HEK293 (cell line): ENCODE measurements around the gene FEZ2.

Experiments
- CTCF ChIA-PET: fragments of 350-600 bp; formaldehyde crosslinking; extraction: SDS; loops from one replicate; lab custom pipeline; 2021; ENCODE audit warnings: antibody characterized with exemption; lab: Yijun Ruan, JAX
- POLR2A ChIA-PET: fragments of 300-600 bp; formaldehyde crosslinking; extraction: SDS; loops from one replicate; lab custom pipeline; 2020; ENCODE audit warnings: antibody characterized with exemption, inconsistent platforms; lab: Yijun Ruan, JAX
- H3K27ac ChIP-seq: fragments of 200-500 bp; sonication (Bioruptor generic); 2 replicates; pipeline ENCODE4 v1.5.1; 2014; ENCODE audit warnings: low read depth, low read length, control low read depth, inconsistent platforms; ENCODE audit errors: extremely low read depth
- H3K36me3 ChIP-seq, 2 experiments: fragments of 200-500 bp in 1 of 2; sonication (Bioruptor generic) in 1 of 2; 1 replicate in 1 of 2; 2 replicates in 1 of 2; pipeline ENCODE4 v1.5.1; 2014 to 2017; ENCODE audit warnings: inconsistent platforms in 2 of 2, low read length in 2 of 2; ENCODE audit not compliant: control insufficient read depth in 2 of 2, insufficient read depth in 1 of 2
- H3K4me1 ChIP-seq: fragments of 200-500 bp; sonication (Bioruptor generic); 2 replicates; pipeline ENCODE4 v1.5.1; 2014; ENCODE audit warnings: mild to moderate bottlenecking, low read length, inconsistent platforms; ENCODE audit not compliant: control insufficient read depth, insufficient read depth
- H3K4me3 ChIP-seq: 2 replicates; pipeline ENCODE4 v1.5.1; 2011; ENCODE audit warnings: low read depth, mild to moderate bottlenecking, control low read depth, low read length, moderate library complexity
- H3K9me3 ChIP-seq: fragments of 200-500 bp; sonication (Bioruptor generic); 2 replicates; pipeline ENCODE4 v1.5.1; 2014; ENCODE audit warnings: low read depth, low read length, inconsistent platforms; ENCODE audit not compliant: control insufficient read depth, insufficient read depth
- GFI1B ChIP-seq: fragments of 450-650 bp; formaldehyde crosslinking; IDR thresholded peaks from 2 replicates; pipeline ENCODE4 v1.5.1; 2016; ENCODE audit warnings: missing biosample characterization, missing genetic modification characterization
- INSM2 ChIP-seq: fragments of 450-650 bp; formaldehyde crosslinking; IDR thresholded peaks from 2 replicates; pipeline ENCODE4 v1.5.1; 2016; ENCODE audit warnings: missing biosample characterization, missing genetic modification characterization
- PATZ1 ChIP-seq: fragments of 450-650 bp; formaldehyde crosslinking; IDR thresholded peaks from 2 replicates; pipeline ENCODE4 v1.5.1; 2016; ENCODE audit warnings: missing biosample characterization, missing genetic modification characterization
- ZBTB20 ChIP-seq: fragments of 450-650 bp; formaldehyde crosslinking; IDR thresholded peaks from 2 replicates; pipeline ENCODE4 v1.5.1; 2016; ENCODE audit warnings: missing biosample characterization, missing genetic modification characterization
- ZBTB48 ChIP-seq: fragments of 450-650 bp; formaldehyde crosslinking; IDR thresholded peaks from 2 replicates; pipeline ENCODE4 v1.5.1; 2016; ENCODE audit warnings: missing biosample characterization, missing genetic modification characterization
- ZBTB8A ChIP-seq: fragments of 450-650 bp; formaldehyde crosslinking; IDR thresholded peaks from 2 replicates; pipeline ENCODE4 v1.5.1; 2016; ENCODE audit warnings: missing biosample characterization, missing genetic modification characterization
- ZEB2 ChIP-seq: fragments of 450-650 bp; formaldehyde crosslinking; IDR thresholded peaks from 2 replicates; pipeline ENCODE4 v1.5.1; 2016; ENCODE audit warnings: missing biosample characterization, missing genetic modification characterization
- ZIC2 ChIP-seq: fragments of 450-650 bp; formaldehyde crosslinking; IDR thresholded peaks from 2 replicates; pipeline ENCODE4 v1.5.1; 2016; ENCODE audit warnings: missing biosample characterization, missing genetic modification characterization
- ZNF133 ChIP-seq: fragments of 450-650 bp; formaldehyde crosslinking; IDR thresholded peaks from 2 replicates; pipeline ENCODE4 v1.5.1; 2016; ENCODE audit warnings: missing biosample characterization, missing genetic modification characterization
- ZNF169 ChIP-seq: fragments of 450-650 bp; formaldehyde crosslinking; IDR thresholded peaks from 2 replicates; pipeline ENCODE4 v1.5.1; 2016; ENCODE audit warnings: missing biosample characterization, missing genetic modification characterization
- ZNF174 ChIP-seq: fragments of 450-650 bp; formaldehyde crosslinking; IDR thresholded peaks from 2 replicates; pipeline ENCODE4 v1.5.0; 2017; ENCODE audit warnings: missing biosample characterization, mild to moderate bottlenecking, missing genetic modification characterization
- ZNF19 ChIP-seq: fragments of 450-650 bp; formaldehyde crosslinking; IDR thresholded peaks from 2 replicates; pipeline ENCODE4; 2016; ENCODE audit warnings: missing biosample characterization, missing genetic modification characterization, low read depth
- ZNF354C ChIP-seq: fragments of 450-650 bp; formaldehyde crosslinking; IDR thresholded peaks from 2 replicates; pipeline ENCODE4 v1.5.1; 2016; ENCODE audit warnings: missing biosample characterization, missing genetic modification characterization, low read depth, borderline replicate concordance
- ZNF394 ChIP-seq: fragments of 450-650 bp; formaldehyde crosslinking; IDR thresholded peaks from 2 replicates; pipeline ENCODE4 v1.5.1; 2016; ENCODE audit warnings: missing biosample characterization, missing genetic modification characterization, mild to moderate bottlenecking, moderate library complexity, borderline replicate concordance
- ZNF48 ChIP-seq: fragments of 450-650 bp; formaldehyde crosslinking; IDR thresholded peaks from 2 replicates; pipeline ENCODE4 v1.5.1; 2016; ENCODE audit warnings: missing biosample characterization, missing genetic modification characterization
- ZNF654 ChIP-seq: fragments of 450-650 bp; formaldehyde crosslinking; IDR thresholded peaks from 2 replicates; pipeline ENCODE4 v1.5.1; 2016; ENCODE audit warnings: low read depth, missing biosample characterization, missing genetic modification characterization
- ZNF791 ChIP-seq: fragments of 450-650 bp; formaldehyde crosslinking; IDR thresholded peaks from 2 replicates; pipeline ENCODE4 v1.5.1; 2016; ENCODE audit warnings: missing biosample characterization, missing genetic modification characterization
- ZSCAN23 ChIP-seq: fragments of 450-650 bp; formaldehyde crosslinking; IDR thresholded peaks from 2 replicates; pipeline ENCODE4 v1.5.1; 2016; ENCODE audit warnings: missing biosample characterization, missing genetic modification characterization
- TF ChIP-seq, protein P1 (sequence below): fragments of 450-650 bp; formaldehyde crosslinking; IDR thresholded peaks from 2 replicates; pipeline ENCODE4 v1.5.1; 2016; ENCODE audit warnings: missing biosample characterization, missing genetic modification characterization

FEZ2 gene

DNA sequence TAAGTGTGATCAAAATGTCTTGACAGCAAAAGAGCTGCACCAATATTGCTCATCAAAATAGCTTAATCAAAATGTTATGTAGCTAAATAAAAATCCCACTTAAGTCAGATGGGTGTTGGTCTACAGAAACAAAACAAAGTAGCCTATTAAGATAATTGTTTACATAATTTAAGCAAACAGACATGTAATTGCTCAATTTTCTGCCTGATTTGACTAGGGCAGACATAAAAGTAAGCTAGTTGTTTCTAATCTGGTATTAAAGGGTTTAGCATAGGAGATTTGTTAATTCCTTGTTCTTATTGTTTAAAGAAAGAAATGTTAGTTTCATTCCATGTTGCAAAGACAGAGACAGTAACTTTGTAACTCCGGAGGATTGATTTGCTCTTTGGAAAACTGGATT is 11.5 kb upstream of the FEZ2 start:
- no peaks in the 10 kb centered on the region for H3K4me1 ChIP-seq
- H3K4me3 ChIP-seq: no peak overlapping the region
- TF ChIP-seq GFI1B (tag by site-specific recombination): no peak
- H3K36me3 ChIP-seq: no peaks in the 10 kb centered on the region
- ChIA-PET CTCF (interaction anchor here (0.6 to 0.8 kb wide), 2 partner anchors 8 to 55 kb away, joined by 3 to 5 read pairs; no protein-coding TSS in a partner anchor), POLR2A (interaction anchor here (0.7 to 1.0 kb wide), 2 partner anchors 9 to 254 kb away, joined by 3 to 9 read pairs; partner anchors contain the start of gene CRIM1)
- H3K27ac ChIP-seq: no peak overlapping the region
- H3K9me3 ChIP-seq: no peaks in the 10 kb centered on the region

DNA sequence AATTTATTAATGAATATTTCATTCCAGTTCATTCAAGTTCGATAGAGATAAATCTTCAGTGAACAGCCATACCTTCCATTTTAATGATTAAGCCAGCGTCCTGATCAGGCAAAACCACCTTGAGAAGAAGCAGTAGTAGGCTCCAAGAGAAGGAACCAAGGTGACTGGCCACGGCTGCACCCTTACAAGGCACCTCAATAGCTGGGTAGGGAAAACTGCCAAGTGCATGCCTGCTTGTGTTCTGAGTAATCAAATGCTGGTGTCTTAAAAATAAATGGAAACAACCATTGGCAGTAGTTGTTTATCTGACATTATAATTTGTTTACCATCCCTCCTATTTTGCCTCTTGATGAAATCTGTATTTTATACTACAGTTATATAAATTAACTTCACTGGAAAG is 10.0 kb upstream of the FEZ2 start:
- ChIA-PET CTCF (no interaction called here), POLR2A (no interaction called here)
- H3K9me3 ChIP-seq: no peaks in the 10 kb centered on the region
- H3K4me3 ChIP-seq: no peak overlapping the region
- no peak overlapping the region for H3K27ac ChIP-seq
- H3K4me1 ChIP-seq: no peaks in the 10 kb centered on the region
- no peaks in the 10 kb centered on the region for H3K36me3 ChIP-seq
- TF ChIP-seq ZSCAN23 (tag by site-specific recombination) (no peak), ZNF133 (tag by site-specific recombination) (no peak), ZNF48 (tag by site-specific recombination) (no peak), ZBTB20 (tag by site-specific recombination) (no peak), ZIC2 (tag by site-specific recombination) (no peak), ZEB2 (tag by site-specific recombination) (no peak), INSM2 (tag by site-specific recombination) (no peak)
- TF ChIP-seq, protein P1, sequence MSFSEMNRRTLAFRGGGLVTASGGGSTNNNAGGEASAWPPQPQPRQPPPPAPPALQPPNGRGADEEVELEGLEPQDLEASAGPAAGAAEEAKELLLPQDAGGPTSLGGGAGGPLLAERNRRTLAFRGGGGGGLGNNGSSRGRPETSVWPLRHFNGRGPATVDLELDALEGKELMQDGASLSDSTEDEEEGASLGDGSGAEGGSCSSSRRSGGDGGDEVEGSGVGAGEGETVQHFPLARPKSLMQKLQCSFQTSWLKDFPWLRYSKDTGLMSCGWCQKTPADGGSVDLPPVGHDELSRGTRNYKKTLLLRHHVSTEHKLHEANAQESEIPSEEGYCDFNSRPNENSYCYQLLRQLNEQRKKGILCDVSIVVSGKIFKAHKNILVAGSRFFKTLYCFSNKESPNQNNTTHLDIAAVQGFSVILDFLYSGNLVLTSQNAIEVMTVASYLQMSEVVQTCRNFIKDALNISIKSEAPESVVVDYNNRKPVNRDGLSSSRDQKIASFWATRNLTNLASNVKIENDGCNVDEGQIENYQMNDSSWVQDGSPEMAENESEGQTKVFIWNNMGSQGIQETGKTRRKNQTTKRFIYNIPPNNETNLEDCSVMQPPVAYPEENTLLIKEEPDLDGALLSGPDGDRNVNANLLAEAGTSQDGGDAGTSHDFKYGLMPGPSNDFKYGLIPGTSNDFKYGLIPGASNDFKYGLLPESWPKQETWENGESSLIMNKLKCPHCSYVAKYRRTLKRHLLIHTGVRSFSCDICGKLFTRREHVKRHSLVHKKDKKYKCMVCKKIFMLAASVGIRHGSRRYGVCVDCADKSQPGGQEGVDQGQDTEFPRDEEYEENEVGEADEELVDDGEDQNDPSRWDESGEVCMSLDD: no peak

GRCh38 chr2:36606925-36607324 is 9.0 kb upstream of the FEZ2 start:
- ChIA-PET CTCF (interaction anchor here (0.6 to 0.7 kb wide), 2 partner anchors 61 to 831 kb away, joined by 3 read pairs; no protein-coding TSS in a partner anchor), POLR2A (no interaction called here)
- H3K4me1 ChIP-seq: no peaks in the 10 kb centered on the region
- H3K4me3 ChIP-seq: no peak overlapping the region
- no peaks in the 10 kb centered on the region for H3K9me3 ChIP-seq
- H3K27ac ChIP-seq: no peak overlapping the region
- TF ChIP-seq ZNF19 (no peak), ZNF169 (tag by site-specific recombination) (no peak), ZNF654 (no peak), ZBTB48 (tag by site-specific recombination) (no peak), ZNF354C (tag by site-specific recombination) (no peak), ZBTB8A (tag by site-specific recombination) (no peak), PATZ1 (no peak), ZNF394 (no peak), ZNF174 (no peak), ZNF791 (no peak)
- TF ChIP-seq, protein P1: no peak
- no peaks in the 10 kb centered on the region for H3K36me3 ChIP-seq
